ENCODE data around the gene NMT1.

NMT1 gene

GRCh38 chr17:45149037-45149668 is 88.0 kb downstream of the NMT1 start:
- peaks cover 6% of the 10 kb centered on the region; the same call in 1 of the 2 replicates for H3K36me3 ChIP-seq (ENCODE audit: low read depth)
- peak; percentile 96 for TF ChIP-seq CTCF (IDR thresholded peaks at IDR 0.05; ENCODE audit: poor library complexity, severe bottlenecking)
- peak; percentile 88 for DNase-seq (ENCODE audit: low spot score)
- peak; percentile 28 for ATAC-seq (ENCODE audit: low read depth)
- H3K9me3 ChIP-seq (ENCODE audit: severe bottlenecking) = no peaks in the 10 kb centered on the region
- H3K4me1 ChIP-seq (ENCODE audit: insufficient read depth, poor library complexity, severe bottlenecking) = peaks cover 12% of the 10 kb centered on the region
- H3K4me3 ChIP-seq (ENCODE audit: severe bottlenecking) = peak overlapping the region; percentile 55
- H3K27me3 ChIP-seq (ENCODE audit: insufficient read depth, poor library complexity, severe bottlenecking) = no peaks in the 10 kb centered on the region
- peak overlapping the region; percentile 80 for H3K27ac ChIP-seq (ENCODE audit: poor library complexity, severe bottlenecking)

GRCh38 chr17:45149669-45150664 is 88.8 kb downstream of the NMT1 start:
- Histone ChIP-seq H3K9me3 (ENCODE audit: severe bottlenecking) (no peaks in the 10 kb centered on the region), H3K27ac (ENCODE audit: poor library complexity, severe bottlenecking) (peak overlapping the region; percentile 80), H3K4me1 (ENCODE audit: insufficient read depth, poor library complexity, severe bottlenecking) (peaks cover 12% of the 10 kb centered on the region), H3K4me3 (ENCODE audit: severe bottlenecking) (peak overlapping the region; percentile 55), H3K27me3 (ENCODE audit: insufficient read depth, poor library complexity, severe bottlenecking) (no peaks in the 10 kb centered on the region), H3K36me3 (ENCODE audit: low read depth) (peaks cover 6% of the 10 kb centered on the region; the same call in 1 of the 2 replicates)
- TF ChIP-seq CTCF (IDR thresholded peaks at IDR 0.05; ENCODE audit: poor library complexity, severe bottlenecking) = no peak
- ATAC-seq (ENCODE audit: low read depth) (no peak), DNase-seq (ENCODE audit: low spot score) (no peak)

GRCh38 chr17:45150911-45151809 is 90.0 kb downstream of the NMT1 start:
- Histone ChIP-seq H3K9me3 (ENCODE audit: severe bottlenecking) (no peaks in the 10 kb centered on the region), H3K4me3 (ENCODE audit: severe bottlenecking) (peak overlapping the region; percentile 55), H3K36me3 (ENCODE audit: low read depth) (peaks cover 6% of the 10 kb centered on the region; the same call in 1 of the 2 replicates), H3K27ac (ENCODE audit: poor library complexity, severe bottlenecking) (peak overlapping the region; percentile 80), H3K27me3 (ENCODE audit: insufficient read depth, poor library complexity, severe bottlenecking) (no peaks in the 10 kb centered on the region), H3K4me1 (ENCODE audit: insufficient read depth, poor library complexity, severe bottlenecking) (peaks cover 12% of the 10 kb centered on the region)
- DNase-seq (ENCODE audit: low spot score) (no peak), ATAC-seq (ENCODE audit: low read depth) (no peak)
- TF ChIP-seq CTCF (IDR thresholded peaks at IDR 0.05; ENCODE audit: poor library complexity, severe bottlenecking) = no peak

GRCh38 chr17:45155029-45155428 is 93.9 kb downstream of the NMT1 start:
- no peaks in the 10 kb centered on the region for H3K9me3 ChIP-seq (ENCODE audit: severe bottlenecking)
- peak overlapping the region; percentile 20 for H3K27ac ChIP-seq (ENCODE audit: poor library complexity, severe bottlenecking)
- H3K27me3 ChIP-seq (ENCODE audit: insufficient read depth, poor library complexity, severe bottlenecking) = no peaks in the 10 kb centered on the region
- H3K36me3 ChIP-seq (ENCODE audit: low read depth) = peaks cover 10% of the 10 kb centered on the region
- no peak overlapping the region for H3K4me3 ChIP-seq (ENCODE audit: severe bottlenecking)
- no peak for DNase-seq (ENCODE audit: low spot score)
- peaks cover 22% of the 10 kb centered on the region for H3K4me1 ChIP-seq (ENCODE audit: insufficient read depth, poor library complexity, severe bottlenecking)
- ATAC-seq (ENCODE audit: low read depth) = no peak; the same call in 2 of the 3 replicates
- no peak for TF ChIP-seq CTCF (IDR thresholded peaks at IDR 0.05; ENCODE audit: poor library complexity, severe bottlenecking)
